ENCODE data around the gene PLAU. TPM values are rescaled to one million over a fixed set of nuclear protein-coding genes. Genes with fewer than 3 reads are reported as not detected.

PLAU gene
- total RNA-seq, 1 donor from 2014 or later, result 0.38 TPM

GRCh38 chr10:73906524-73907447 is 4.1 kb upstream of the PLAU start:
- no peak for DNase-seq (ENCODE audit: low spot score, unreplicated experiment)
- Mint-ChIP-seq H3K36me3 (ENCODE audit: insufficient read depth) (no peaks in the 10 kb centered on the region), H3K27ac (peak overlapping the region; percentile 71), H3K9me3 (ENCODE audit: low read depth) (no peaks in the 10 kb centered on the region), H3K4me1 (ENCODE audit: low read depth) (peaks cover 12% of the 10 kb centered on the region), H3K4me3 (ENCODE audit: low read depth) (no peak overlapping the region), H3K27me3 (peaks cover 55% of the 10 kb centered on the region)
- no peak for TF ChIP-seq CTCF (IDR thresholded peaks at IDR 0.05; ENCODE audit: unreplicated experiment)

GRCh38 chr10:73907841-73908517 is 3.0 kb upstream of the PLAU start:
- H3K36me3 Mint-ChIP-seq (ENCODE audit: insufficient read depth), result no peaks in the 10 kb centered on the region
- peaks cover 60% of the 10 kb centered on the region for H3K27me3 Mint-ChIP-seq
- H3K9me3 Mint-ChIP-seq (ENCODE audit: low read depth), result no peaks in the 10 kb centered on the region
- H3K27ac Mint-ChIP-seq, result no peak overlapping the region
- DNase-seq (ENCODE audit: low spot score, unreplicated experiment), result no peak
- H3K4me3 Mint-ChIP-seq (ENCODE audit: low read depth), result no peak overlapping the region
- H3K4me1 Mint-ChIP-seq (ENCODE audit: low read depth), result peaks cover 12% of the 10 kb centered on the region
- TF ChIP-seq CTCF (IDR thresholded peaks at IDR 0.05; ENCODE audit: unreplicated experiment), result no peak

GRCh38 chr10:73908853-73909539 is 1.9 kb upstream of the PLAU start:
- Mint-ChIP-seq H3K4me1 (ENCODE audit: low read depth) (peaks cover 12% of the 10 kb centered on the region), H3K27me3 (peaks cover 70% of the 10 kb centered on the region)

GRCh38 chr10:73909540-73910115 is 1.3 kb upstream of the PLAU start:
- Mint-ChIP-seq H3K36me3 (ENCODE audit: insufficient read depth) (no peaks in the 10 kb centered on the region), H3K27ac (no peak overlapping the region), H3K4me3 (ENCODE audit: low read depth) (peak overlapping the region; percentile 76), H3K27me3 (peaks cover 76% of the 10 kb centered on the region), H3K9me3 (ENCODE audit: low read depth) (no peaks in the 10 kb centered on the region), H3K4me1 (ENCODE audit: low read depth) (peaks cover 12% of the 10 kb centered on the region)
- no peak for DNase-seq (ENCODE audit: low spot score, unreplicated experiment)
- no peak for TF ChIP-seq CTCF (IDR thresholded peaks at IDR 0.05; ENCODE audit: unreplicated experiment)

More at GRCh38 chr10:73908853-73909539, 1.9 kb upstream of the PLAU start:
- H3K36me3 Mint-ChIP-seq (ENCODE audit: insufficient read depth), result no peaks in the 10 kb centered on the region
- TF ChIP-seq CTCF (IDR thresholded peaks at IDR 0.05; ENCODE audit: unreplicated experiment), result no peak
- DNase-seq (ENCODE audit: low spot score, unreplicated experiment), result no peak
- no peak overlapping the region for H3K4me3 Mint-ChIP-seq (ENCODE audit: low read depth)
- H3K27ac Mint-ChIP-seq, result no peak overlapping the region
- H3K9me3 Mint-ChIP-seq (ENCODE audit: low read depth), result no peaks in the 10 kb centered on the region

- Mint-ChIP-seq H3K4me1 (ENCODE audit: low read depth) (peaks cover 12% of the 10 kb centered on the region), H3K4me3 (ENCODE audit: low read depth) (peak overlapping the region; percentile 76), H3K27me3 (peaks cover 81% of the 10 kb centered on the region), H3K27ac (no peak overlapping the region), H3K9me3 (ENCODE audit: low read depth) (no peaks in the 10 kb centered on the region), H3K36me3 (ENCODE audit: insufficient read depth) (no peaks in the 10 kb centered on the region)
- no peak for DNase-seq (ENCODE audit: low spot score, unreplicated experiment)
- TF ChIP-seq CTCF (IDR thresholded peaks at IDR 0.05; ENCODE audit: unreplicated experiment), result no peak
Observed at GRCh38 chr10:73910401-73910763, 550 bp upstream of the PLAU start.
